ENCODE data around the gene ECHS1. TPM values are rescaled to one million over a fixed set of nuclear protein-coding genes. Genes with fewer than 3 reads are reported as not detected.

The ECHS1 gene
- total and polyA plus RNA-seq, 2 of the 8 experiments (the other 6 are each of a cell fraction or from before 2014, with no cell fraction given): 41.7 to 101 TPM

- no peak overlapping the region for H4K5ac ChIP-seq (ENCODE audit: insufficient read length, low read depth, low read length)
- H3K4ac ChIP-seq (replicated peaks; ENCODE audit: insufficient read length, low read depth, low read length): no peak overlapping the region
- H4K91ac ChIP-seq (replicated peaks; ENCODE audit: insufficient read length, low read length): no peak overlapping the region
- CTCF ChIA-PET (ENCODE audit: partially characterized antibody): interaction anchor here (1.6 kb wide), 1 partner anchor 64 kb away, joined by 4 read pairs; no protein-coding TSS in a partner anchor
- H2BK5ac ChIP-seq (ENCODE audit: low read depth, low read length): no peak overlapping the region; the same call in 1 of the 2 replicates
- no peak overlapping the region for H2BK120ac ChIP-seq (replicated peaks; ENCODE audit: low read depth, low read length)
- peaks cover 0 to 3% (median 0%) of the 10 kb centered on the region in 4 experiments; a peak in 3 of 7 replicates for H3K4me1 ChIP-seq (replicated peaks in 1 of 4; ENCODE audit: control insufficient read depth in 3 of 4, insufficient read depth in 4 of 4, low read length in 3 of 4)
- no peak overlapping the region for H3K27ac ChIP-seq (ENCODE audit: low read depth, low read length)
- 37% methylated on average over 27 of the region's 27 CpGs; no CpG with 5 or more reads in 1 of the 2 experiments for WGBS, 2 experiments (ENCODE audit: extremely low coverage in 1 of 2, insufficient coverage in 1 of 2, insufficient read length in 1 of 2, insufficient replicate concordance in 2 of 2, low coverage in 1 of 2, low lambda C conversion rate in 2 of 2, missing lambda C conversion rate in 1 of 2)
- no peak for FAIRE-seq
- peak overlapping the region; percentile 84 for H4K8ac ChIP-seq (ENCODE audit: extremely low read depth, insufficient read depth, low read length)
- H3K56ac ChIP-seq (replicated peaks; ENCODE audit: insufficient read length, low read depth, low read length): no peak overlapping the region
- no peak overlapping the region for H3K23ac ChIP-seq (ENCODE audit: insufficient read length)
- no peaks in the 10 kb centered on the region for H3K9me3 ChIP-seq (ENCODE audit: insufficient read depth in 2 of 2, low read depth in 1 of 2, low read length in 1 of 2)
- no peak overlapping the region; a peak in 2 of 7 replicates for H3K9ac ChIP-seq (replicated peaks in 1 of 4; ENCODE audit: extremely low read depth in 1 of 4, low read depth in 3 of 4, low read length in 3 of 4)
- peak overlapping the region in 2 of 4 experiments; percentile 92 to 93; a peak in 3 of 8 replicates for H3K4me3 ChIP-seq (ENCODE audit: extremely low read depth in 1 of 4, insufficient read depth in 2 of 4, low read depth in 3 of 4, low read length in 4 of 4)
- no peak overlapping the region for H2BK15ac ChIP-seq (ENCODE audit: low read length)
- H3K23me2 ChIP-seq (ENCODE audit: low read depth, low read length): peaks cover 2% of the 10 kb centered on the region; the same call in 1 of the 2 replicates
- peak in 1 of 2 experiments; percentile 77 for DNase-seq (ENCODE audit: low read depth in 1 of 2, low spot score in 2 of 2)
- H2AFZ ChIP-seq (ENCODE audit: low read length): peak overlapping the region; percentile 21; the same call in 1 of the 2 replicates
- H3K27me3 ChIP-seq (replicated peaks in 1 of 4; ENCODE audit: control insufficient read depth in 3 of 4, extremely low read depth in 1 of 4, insufficient read depth in 3 of 4, low read length in 3 of 4): no peaks in the 10 kb centered on the region
- POLR2A ChIA-PET (ENCODE audit: partially characterized antibody): interaction anchor here (0.6 to 6.0 kb wide), 7 partner anchors 12 to 250 kb away, joined by 3 to 25 read pairs (median 3); partner anchors contain the start of gene PAOX
- no peak overlapping the region for H2AK5ac ChIP-seq (ENCODE audit: low read depth, low read length)
- H3K18ac ChIP-seq (ENCODE audit: extremely low read depth, low read length): no peak overlapping the region
- H2BK20ac ChIP-seq (ENCODE audit: low read length): no peak overlapping the region
- H4K20me1 ChIP-seq (replicated peaks in 1 of 2; ENCODE audit: control insufficient read depth in 1 of 2, insufficient read depth in 2 of 2, low read length in 2 of 2): peaks cover 0 to 3% of the 10 kb centered on the region in 2 experiments
- H3K36me3 ChIP-seq (ENCODE audit: control insufficient read depth in 2 of 4, insufficient read depth in 4 of 4, low read length in 3 of 4): peaks cover 5 to 21% (median 6%) of the 10 kb centered on the region in 4 experiments; a peak in 7 of 8 replicates
- no peak overlapping the region for H3K14ac ChIP-seq (ENCODE audit: insufficient read length)
- H2BK12ac ChIP-seq (ENCODE audit: low read depth, low read length): no peak overlapping the region; the same call in 1 of the 2 replicates
- H3K79me2 ChIP-seq (ENCODE audit: control insufficient read depth in 1 of 2, insufficient read depth in 2 of 2, low read length in 2 of 2): peaks cover 0 to 23% of the 10 kb centered on the region in 2 experiments; a peak in 2 of 4 replicates
- peaks cover 3% of the 10 kb centered on the region for H3K79me1 ChIP-seq (ENCODE audit: low read depth, low read length)
- H3K4me2 ChIP-seq (ENCODE audit: insufficient read depth in 1 of 2, low read depth in 2 of 2, low read length in 2 of 2): peak overlapping the region; percentile 40 to 74
- TF ChIP-seq YY1 (IDR thresholded peaks at IDR 0.05; ENCODE audit: low read depth, low read length): no peak
- no peak for TF ChIP-seq TAF7 (optimal IDR thresholded peaks at IDR 0.05; ENCODE audit: borderline replicate concordance, low read depth, low read length)
These were observed 20.4 kb upstream of the ECHS1 start for GRCh38 chr10:133393401-133394063.
